A172 (cell line): Measurements from ENCODE around the gene TIGD1. TPM values are rescaled to one million over a fixed set of nuclear protein-coding genes. Genes with fewer than 3 reads are reported as not detected.

Experiments
- DNase-seq: peaks from one replicate; pipeline ENCODE4 v3.0.0-alpha.2; 2015; ENCODE audit warnings: low spot score
- total RNA-seq: library from RNA; depleted of rRNA; stranded (reverse); fragments of >200 nt; shearing (Covaris generic); gene quantifications from 2 replicates; pipeline ENCODE4 v1.2.3, GENCODE V29; 2014

The TIGD1 gene
- total RNA-seq, 1 experiment from 2014 or later, result 11.5 TPM

DNA sequence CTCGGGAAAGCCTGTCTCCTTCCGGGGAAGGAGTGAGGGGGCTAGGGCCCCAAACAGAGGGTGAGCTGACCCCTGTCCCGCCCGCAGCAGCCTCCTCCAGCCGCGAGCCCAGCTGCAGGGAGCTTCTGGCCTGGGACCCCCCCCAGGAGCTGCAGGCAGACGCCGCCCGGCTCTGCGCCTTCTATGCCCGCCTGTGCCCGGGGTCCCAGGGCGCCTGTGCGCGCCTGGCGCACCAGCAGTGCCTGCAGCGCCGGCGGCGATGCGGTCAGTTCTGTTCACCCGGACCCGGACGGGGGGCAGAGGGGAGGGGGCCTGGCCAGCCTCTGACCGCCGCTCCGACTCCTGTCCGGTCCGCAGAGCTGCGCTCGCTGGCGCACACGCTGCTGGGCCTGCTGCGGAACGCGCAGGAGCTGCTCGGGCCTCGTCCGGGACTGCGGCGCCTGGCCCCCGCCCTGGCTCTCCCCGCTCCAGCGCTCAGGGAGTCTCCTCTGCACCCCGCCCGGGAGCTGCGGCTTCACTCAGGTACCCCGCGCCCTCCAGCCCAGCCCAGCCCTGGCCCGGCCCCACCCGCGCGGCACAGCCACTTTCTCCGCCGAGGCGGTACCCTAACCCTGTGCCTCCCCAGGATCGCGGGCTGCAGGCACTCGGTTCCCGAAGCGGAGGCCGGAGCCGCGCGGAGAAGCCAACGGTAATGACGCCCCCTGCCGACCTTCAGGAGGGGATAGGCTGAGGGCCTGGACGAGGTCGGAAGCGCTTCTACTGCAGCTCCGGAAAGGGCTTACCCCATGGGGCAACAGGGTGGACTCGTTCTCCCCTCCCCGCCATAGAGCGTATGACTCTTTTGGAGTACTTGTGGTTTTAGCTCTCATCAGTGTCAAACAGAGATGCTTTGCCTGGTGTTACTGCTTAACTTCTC, 26.4 kb downstream of the TIGD1 start:
- DNase-seq, result no peak

DNA sequence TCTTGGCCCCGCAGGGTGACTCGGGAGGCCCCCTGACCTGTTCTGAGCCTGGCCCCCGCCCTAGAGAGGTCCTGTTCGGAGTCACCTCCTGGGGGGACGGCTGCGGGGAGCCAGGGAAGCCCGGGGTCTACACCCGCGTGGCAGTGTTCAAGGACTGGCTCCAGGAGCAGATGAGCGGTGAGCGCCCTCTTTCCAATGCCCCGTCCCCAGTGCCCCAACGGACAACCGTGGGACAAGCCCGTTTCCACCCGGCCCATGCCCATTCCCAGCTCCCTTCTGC, 27.0 kb downstream of the TIGD1 start:
- no peak for DNase-seq

DNA sequence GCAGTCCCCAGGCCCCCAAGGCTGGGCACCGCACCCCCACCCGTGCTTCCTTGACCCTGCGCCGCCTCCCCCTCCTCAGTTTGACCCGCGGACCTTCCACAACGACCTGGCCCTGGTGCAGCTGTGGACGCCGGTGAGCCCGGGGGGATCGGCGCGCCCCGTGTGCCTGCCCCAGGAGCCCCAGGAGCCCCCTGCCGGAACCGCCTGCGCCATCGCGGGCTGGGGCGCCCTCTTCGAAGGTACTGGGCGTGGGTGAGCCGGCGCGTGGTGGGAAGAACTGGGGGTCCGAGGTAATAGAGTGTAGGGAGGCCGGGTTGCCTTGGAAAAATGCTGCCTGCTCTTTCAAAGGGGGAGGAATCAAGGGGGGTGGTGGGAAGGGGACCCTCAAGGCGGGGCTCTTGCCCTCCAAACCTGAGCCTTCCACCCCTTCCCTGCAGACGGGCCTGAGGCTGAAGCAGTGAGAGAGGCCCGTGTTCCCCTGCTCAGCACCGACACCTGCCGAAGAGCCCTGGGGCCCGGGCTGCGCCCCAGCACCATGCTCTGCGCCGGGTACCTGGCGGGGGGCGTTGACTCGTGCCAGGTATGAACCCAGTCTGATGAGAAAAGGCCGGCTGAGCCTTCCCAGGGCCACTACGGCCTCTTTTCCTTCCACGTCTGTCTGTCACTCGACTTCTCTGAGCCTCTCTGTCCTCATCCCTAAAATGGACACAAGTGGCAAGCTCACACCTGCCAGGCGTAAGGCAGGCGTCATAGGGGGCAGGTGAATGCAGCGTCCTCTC, 27.5 kb downstream of the TIGD1 start:
- no peak for DNase-seq

DNA sequence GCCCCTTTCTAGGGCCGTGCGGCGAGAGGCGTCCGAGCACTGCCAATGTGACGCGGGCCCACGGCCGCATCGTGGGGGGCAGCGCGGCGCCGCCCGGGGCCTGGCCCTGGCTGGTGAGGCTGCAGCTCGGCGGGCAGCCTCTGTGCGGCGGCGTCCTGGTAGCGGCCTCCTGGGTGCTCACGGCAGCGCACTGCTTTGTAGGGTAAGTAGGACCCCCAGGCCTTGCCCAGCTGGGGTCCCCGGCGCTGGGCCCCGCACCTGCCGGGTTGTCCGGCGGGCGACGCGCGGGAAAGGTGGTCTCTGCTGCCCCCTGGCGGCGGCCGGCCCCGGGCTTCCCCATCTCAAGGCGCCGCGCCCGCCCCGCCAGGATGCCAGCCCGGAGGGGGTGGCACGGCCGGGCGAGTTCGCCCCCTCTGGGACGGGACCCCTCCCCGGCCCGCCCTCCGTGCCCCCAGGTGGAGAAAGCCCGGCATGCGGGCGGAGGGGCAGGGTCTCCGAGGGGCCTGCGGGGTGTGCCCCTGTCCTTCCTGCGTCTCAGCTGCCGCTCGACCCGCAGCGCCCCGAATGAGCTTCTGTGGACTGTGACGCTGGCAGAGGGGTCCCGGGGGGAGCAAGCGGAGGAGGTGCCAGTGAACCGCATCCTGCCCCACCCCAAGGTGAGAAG, 28.3 kb downstream of the TIGD1 start:
- DNase-seq, result no peak

DNA sequence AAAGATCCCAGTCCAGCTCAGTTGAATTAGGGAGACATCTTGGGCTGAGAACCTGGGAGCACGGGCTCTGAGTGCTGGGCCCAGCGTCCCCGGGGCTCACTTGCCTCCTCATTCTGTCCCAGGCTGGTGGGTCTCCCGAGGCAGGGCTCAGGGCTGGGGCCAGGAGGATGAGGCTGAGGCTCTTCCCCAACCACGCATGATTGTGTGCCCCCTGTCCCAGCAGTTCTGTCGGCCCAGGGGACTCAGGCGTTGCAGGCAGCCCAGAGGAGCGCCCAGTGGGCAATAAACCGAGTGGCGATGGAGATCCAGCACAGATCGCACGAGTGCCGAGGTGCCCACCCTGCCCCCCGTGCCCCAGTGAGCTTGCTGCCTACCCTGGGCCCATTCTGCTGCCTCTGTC, 29.3 kb downstream of the TIGD1 start:
- no peak for DNase-seq

DNA sequence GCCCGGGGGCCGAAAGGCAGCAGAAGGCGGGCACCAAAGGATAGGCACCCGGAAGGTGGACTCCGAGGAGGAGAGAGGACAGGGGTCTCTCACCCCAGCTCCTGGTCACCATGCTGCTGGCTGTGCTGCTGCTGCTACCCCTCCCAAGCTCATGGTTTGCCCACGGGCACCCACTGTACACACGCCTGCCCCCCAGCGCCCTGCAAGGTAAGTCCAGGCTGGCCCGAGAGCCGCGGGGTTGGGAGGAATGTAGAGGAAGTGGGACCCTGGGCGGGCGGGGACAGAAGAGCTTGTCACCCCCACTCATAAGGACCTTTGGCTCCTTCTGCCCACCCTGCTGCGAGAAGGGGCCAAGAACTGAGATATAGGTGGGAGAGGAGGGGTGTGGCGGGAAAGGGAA, 29.9 kb downstream of the TIGD1 start:
- no peak for DNase-seq

DNA sequence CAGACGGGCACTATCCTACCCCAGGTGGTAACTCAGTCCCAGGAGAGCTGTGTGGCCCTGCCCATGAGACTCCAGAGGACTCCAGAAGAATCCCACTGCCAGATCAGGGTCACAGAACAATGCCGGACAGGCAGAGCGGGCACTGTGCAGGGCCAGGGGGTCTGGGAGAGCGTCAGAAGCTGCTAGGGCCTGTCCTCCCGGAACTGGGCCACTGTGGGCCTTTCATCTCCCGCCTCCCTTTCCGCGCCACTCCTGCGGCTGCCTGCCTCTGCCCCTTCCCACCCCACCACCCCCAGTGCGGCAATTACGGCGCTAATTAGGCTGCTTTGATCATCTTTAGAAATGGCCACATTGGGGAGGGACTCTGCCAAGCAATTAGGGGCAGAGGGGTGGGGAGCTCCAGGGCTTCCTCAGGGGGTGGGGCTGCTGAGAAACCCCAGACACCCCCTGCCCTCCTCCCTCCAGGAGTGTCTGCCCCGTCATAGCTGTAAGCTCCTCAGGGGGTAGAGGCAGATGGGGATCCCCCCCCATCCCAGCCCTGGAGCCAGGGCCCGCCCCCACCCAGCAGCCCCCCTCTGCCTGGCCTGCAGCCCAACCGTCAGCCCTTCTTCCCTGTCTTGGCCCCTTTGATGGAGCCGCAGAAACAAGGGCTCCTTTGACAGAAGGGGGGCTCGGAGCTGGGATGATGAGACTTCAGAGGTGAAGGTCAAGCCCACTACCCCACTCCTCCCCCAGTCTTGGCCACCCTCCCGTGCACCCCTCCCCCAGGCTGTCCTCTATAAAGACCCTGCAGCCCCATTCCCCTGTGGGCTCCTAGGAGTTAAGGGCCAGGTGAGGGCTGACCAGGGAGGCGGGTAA, 30.5 kb downstream of the TIGD1 start, which contains the start of gene PRSS56:
TSS of gene PRSS56 (plus strand) at position 808 of the 858 bp plus-strand sequence. CDS start 211 bp downstream, outside the sequence.
- DNase-seq, result no peak

DNA sequence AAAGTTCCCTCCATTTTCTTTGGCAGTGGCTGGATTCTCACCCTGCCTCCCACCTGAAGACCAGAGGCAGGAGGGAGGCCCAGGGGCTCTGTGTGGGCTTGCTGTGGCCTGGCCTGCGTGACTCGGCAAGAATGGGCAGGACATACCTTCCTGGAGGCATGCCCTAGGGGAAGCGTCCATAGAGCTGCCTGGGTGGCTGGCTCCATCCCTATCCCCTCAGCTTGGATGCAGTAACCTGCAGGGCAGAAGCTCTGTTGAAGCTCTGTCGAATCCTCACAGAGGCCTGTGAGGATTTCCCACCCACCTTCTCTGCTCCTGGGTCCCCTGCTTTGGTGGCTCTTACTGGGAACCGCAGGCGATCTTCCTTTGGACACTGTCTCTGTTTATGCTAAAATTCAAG, 31.5 kb downstream of the TIGD1 start:
- DNase-seq, result no peak

DNA sequence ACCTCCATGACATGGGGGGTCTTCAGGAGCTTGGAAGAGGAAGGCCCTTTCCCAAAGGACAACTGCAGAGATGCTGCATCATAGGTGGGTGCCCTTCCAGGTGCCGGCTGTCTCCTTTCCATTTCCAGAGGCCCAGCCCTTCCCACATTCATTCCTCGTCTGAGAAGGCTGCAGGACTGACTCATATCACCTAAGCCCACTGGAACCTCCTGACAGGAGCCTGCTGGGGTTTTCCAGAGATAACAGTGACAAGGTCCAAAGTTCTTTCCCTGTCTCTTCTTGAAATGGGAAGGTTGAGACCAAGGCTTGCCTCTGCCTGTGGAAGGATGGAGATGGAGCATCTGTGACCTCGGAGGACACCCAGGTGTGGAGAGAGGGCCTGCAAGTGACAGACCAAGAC, 33.8 kb downstream of the TIGD1 start:
- peak; percentile 25 for DNase-seq

DNA sequence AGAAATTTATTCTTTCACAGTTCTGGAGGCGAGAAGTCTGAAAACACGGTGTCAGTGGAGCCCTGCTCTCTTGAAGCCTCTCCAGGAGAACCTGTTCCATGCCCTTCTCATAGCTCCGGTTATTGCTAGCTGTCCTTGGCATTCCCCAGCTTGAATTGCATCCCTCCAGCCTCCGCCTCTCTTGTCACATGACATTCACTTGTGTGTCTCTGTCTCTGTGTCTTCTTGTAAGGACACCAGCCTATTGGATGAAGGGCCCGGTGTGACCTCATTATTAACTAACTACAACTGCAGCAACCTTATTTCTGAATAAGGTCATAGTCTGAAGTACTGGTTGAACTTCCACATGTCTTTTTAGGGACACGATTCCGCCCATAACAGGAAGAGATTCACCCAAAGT, 34.7 kb downstream of the TIGD1 start:
- no peak for DNase-seq

DNA sequence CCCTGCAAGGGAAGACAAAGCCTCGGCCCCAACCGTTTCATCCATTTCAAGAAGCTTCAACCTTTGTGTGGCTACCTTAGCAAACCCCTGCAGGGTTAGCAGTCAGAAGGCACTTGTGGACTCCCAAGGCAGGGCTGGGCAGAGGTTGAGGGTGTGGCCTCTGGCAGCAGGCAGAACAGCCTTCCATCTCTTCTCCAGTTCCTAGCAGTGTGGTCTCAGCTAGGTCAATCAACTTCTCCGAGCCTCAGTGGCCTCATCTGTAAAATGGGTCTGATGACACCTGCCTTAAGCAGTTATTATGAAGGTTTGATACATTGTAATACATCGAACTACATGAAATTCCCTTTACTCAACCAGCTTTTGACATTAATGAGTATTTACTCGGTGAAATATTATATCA, 37.0 kb downstream of the TIGD1 start:
- no peak for DNase-seq

DNA sequence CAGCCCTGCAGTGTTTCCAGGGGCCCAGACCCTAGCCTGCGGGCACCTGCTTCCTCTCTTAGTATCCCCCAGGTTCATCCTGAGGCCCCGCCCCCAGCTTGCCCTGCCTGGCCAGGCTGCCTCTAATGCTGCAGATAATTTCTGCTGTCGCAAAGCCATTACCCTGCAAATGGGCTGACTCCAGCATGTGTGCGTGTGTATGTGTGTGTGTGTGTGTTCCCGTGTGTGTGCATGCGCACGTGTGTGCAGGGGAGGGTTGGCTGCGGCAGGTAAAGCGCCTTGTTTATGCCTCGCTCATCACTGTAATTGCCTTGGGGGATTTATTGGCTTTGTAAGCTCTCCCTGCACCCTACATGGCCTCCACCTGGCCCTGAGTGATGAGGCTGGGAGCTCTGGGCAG, 37.8 kb downstream of the TIGD1 start:
- no peak for DNase-seq

DNA sequence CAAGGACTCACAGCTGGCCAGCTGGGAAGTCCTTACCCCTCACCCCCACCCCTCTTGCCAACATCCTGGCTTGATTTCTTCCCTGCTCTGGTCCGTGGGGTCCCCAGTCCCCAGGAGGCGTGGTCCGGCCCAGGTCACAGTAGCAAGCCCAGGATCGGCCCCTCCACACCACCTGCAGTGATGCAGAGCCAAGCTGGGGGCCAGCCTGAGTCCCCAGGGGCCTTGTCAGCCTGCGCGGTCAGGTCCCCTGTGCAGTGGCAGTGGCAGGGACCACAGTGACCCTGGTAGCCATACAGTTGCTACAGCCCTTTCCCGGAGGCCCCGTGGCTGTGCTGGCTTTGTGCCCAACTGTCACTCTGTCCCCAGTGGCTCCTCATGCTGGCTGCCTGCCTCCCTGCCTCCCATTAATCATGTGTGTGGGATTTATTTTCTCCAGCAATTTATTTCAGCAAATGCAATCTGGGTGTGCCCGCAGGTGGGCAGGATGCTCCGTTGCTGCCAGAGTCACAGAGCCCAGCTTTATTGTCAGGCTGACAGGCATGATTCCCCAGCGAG, 38.9 kb downstream of the TIGD1 start:
- peak; percentile 13 for DNase-seq

DNA sequence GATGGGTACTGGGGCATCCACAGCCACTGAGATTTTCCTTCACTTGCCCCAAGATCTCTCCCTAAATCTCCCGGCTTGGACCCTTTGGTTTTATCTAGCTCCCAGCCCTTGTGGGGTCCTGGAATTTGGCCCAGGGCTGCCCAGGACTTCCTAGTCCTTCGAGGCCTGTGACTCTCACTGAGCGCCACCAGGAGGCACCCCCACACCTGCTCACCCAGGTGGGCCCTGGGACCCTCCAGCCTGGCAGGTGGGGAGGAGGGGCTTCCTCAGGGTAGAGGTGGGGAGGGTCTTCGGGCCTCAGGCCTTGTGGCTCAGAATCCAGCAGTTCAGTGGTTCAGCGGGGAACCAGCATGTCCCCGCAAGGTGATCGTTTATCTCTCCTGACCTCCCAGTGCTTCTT, 42.1 kb downstream of the TIGD1 start:
- DNase-seq, result no peak

DNA sequence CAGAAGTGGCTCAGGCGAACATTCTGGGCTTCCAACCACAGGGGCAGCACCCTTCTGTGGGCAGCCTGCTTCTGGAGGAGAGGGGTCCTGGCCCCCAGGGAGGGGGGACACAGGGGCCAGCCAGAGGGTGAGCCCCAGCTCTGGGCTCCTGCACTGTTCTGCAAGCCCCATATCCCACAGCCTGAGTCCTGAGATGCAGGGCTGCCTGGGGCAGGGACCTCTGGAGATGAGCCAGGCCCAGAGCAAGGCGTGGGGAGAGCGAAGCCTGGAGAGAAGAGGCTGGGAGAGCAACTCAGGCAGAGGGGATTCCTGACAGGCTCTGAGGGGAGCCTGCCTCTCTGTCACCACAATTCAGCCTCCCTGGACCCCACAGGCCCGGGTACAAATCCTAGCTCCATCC, 43.6 kb downstream of the TIGD1 start:
- DNase-seq, result no peak

DNA sequence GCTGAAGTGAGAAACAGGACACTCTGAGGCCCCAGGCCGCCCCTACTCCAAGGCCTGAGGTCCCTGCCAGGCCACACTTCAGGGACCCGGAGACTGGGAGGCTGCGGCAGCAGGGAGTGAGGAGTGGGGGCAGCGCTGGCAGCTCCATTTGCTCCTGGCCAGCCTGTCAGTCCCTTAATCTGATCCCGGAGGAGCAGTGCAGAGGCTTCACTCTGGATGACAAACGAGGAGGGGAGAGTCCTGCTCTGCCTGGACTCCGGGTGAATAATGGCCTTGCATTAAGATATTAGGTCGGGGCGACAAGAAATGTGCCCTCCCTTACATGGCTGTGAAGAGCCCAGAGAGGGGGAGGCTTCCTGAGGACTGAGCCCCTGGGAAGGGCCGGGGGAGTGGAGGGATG, 44.5 kb downstream of the TIGD1 start:
- DNase-seq, result no peak

DNA sequence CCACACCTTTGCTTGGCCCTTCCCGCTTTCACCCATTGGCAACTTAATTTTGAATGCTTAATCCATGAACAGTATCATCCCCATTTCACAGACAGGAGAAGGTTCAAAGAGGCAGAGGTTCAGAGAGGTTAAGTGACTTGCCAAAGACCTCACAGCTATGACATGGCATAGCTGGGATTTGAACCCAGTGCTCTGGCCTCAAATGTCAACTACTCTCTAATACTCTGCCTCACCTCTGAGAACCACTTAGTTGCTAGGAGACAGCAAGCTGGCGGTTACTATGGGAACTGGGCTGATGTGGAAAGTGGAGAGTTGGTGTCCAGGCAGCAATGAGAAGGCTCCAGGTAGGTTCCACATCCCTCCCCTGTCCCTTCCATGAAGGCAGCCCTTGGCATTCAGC, 45.9 kb downstream of the TIGD1 start:
- no peak for DNase-seq

DNA sequence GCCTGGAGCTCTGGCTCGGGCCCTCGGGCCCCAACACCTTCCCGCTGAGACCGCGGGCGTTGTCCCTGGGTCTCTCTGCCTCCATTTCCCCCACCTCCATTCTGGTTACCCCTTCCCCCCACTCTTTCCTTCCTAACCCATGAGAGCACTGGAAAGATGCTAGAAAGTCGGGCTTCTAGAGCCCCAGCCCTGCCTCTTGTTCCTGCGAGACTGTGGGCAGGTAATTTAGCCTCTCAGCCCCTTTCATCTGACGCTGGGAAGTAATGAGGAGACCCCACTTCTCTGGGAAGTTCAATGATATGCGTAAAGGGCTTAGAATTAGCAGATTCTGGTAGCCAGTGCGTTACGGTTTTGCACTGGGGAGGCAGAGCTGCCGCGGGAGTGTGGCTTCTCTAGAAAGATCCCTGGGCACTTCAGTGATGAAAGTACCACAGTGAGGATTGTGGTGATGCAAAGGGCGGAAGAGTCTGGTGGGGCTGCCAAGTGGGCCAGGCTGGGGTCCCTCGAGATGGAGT, 46.5 kb downstream of the TIGD1 start:
- no peak for DNase-seq

DNA sequence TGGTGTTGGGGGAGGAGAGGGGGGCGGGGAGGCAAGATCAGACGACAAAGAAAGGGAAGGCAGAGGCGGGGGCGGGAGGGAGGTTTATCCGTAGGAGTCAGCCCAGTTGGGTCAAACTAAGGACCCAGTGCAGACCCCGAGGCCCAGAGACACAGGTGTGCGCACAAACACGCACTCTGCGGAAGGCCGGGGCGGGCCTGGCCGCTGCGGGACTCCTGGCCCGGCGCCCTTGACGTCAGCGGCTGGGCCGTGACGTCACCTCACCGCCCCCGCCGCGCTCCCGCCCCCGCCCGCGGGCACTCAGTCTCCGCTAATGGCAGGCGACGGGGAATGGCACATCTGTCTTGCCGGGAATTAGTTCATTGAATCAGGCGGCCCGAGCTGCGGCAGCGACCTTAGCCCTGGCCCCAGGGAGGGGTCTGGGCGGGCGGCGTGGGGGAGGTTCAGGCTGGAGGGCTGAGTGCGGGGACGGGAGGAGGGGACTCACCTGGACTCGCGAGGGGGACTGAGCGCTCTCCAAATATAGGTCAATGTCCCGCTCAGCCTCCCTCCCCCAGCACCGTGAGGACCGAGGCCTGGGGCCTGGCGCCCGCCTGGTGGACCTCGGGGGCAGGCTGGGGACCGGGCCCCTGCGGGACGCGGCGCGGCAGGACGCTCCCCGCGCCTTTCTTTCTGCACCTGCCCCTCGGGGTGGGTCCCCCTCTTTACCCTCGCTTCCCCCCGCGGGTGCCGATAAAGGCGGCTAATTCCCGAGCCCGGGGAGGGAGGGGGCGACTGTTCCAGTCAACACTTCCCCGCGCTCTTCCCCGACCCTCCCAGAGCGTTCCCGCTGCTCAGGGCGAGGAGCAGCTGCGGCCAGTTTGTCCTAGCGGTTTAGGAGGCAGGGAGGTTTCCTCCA, 47.2 kb downstream of the TIGD1 start:
- DNase-seq, result no peak

DNA sequence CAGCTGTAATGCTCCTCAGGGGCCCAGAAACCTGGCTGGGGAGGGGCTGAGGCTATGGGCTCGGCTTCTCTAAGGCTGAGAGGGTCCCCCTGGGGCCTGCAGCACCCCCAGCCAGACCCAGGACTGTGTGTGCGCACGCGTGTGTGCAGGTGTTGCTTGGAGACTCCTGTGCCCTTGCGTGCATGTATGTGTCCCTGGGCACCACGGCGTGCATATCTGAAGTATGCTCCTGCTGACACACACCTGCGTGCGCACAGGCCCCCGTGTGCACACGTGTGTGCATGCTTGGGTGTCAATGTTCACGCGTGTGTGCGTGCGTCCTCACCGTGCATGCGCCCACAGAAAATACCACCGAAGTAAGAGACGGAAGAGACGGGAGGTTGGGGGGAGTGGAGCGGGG, 47.8 kb downstream of the TIGD1 start:
- DNase-seq, result no peak
